ENCODE results near the gene SGMS1. TPM values are rescaled to one million over a fixed set of nuclear protein-coding genes. Genes with fewer than 3 reads are reported as not detected.

The SGMS1 gene
- total and polyA plus RNA-seq, 2 experiments from 2014 or later = 15.0 to 34.7 TPM

- Mint-ChIP-seq H3K9me3 (no peaks in the 10 kb centered on the region), H3K4me3 (no peak overlapping the region), H3K4me1 (peaks cover 9% of the 10 kb centered on the region; the same call in 2 of the 3 replicates), H3K27me3 (ENCODE audit: insufficient read depth, low read depth, poor library complexity) (no peaks in the 10 kb centered on the region), H3K27ac (no peak overlapping the region), H3K36me3 (ENCODE audit: low read depth) (no peaks in the 10 kb centered on the region)
- Histone ChIP-seq H2AFZ (no peak overlapping the region), H3K4me1 (ENCODE audit: insufficient read depth) (no peaks in the 10 kb centered on the region), H3K36me3 (ENCODE audit: insufficient read depth) (no peaks in the 10 kb centered on the region), H3K9me2 (ENCODE audit: insufficient read depth) (no peaks in the 10 kb centered on the region), H3K27ac (ENCODE audit: low read depth) (no peak overlapping the region), H3K4me3 (no peak overlapping the region), H3K4me2 (no peak overlapping the region), H3K79me2 (replicated peaks; ENCODE audit: insufficient read depth) (peaks cover 14% of the 10 kb centered on the region), H4K20me1 (replicated peaks; ENCODE audit: insufficient read depth) (peaks cover 5% of the 10 kb centered on the region; the same call in 1 of the 2 replicates), H3K27me3 (ENCODE audit: insufficient read depth) (no peaks in the 10 kb centered on the region), H3F3A (replicated peaks; ENCODE audit: low read depth) (no peaks in the 10 kb centered on the region)
- TF ChIP-seq EZH2 (IDR thresholded peaks at IDR 0.05; ENCODE audit: low read depth, unreplicated experiment) = no peak
- no peak for TF ChIP-seq ZNF114 (CRISPR knock-in tag; IDR thresholded peaks at IDR 0.05)
- TF ChIP-seq, protein P1, sequence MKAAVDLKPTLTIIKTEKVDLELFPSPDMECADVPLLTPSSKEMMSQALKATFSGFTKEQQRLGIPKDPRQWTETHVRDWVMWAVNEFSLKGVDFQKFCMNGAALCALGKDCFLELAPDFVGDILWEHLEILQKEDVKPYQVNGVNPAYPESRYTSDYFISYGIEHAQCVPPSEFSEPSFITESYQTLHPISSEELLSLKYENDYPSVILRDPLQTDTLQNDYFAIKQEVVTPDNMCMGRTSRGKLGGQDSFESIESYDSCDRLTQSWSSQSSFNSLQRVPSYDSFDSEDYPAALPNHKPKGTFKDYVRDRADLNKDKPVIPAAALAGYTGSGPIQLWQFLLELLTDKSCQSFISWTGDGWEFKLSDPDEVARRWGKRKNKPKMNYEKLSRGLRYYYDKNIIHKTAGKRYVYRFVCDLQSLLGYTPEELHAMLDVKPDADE (IDR thresholded peaks at IDR 0.05) = no peak
- TF ChIP-seq NANOG (IDR thresholded peaks at IDR 0.05; ENCODE audit: borderline replicate concordance) = no peak
- TF ChIP-seq CREB1 (CRISPR knock-in tag; IDR thresholded peaks at IDR 0.05; ENCODE audit: low read depth) = no peak
- TF ChIP-seq POLR2AphosphoS5 (IDR thresholded peaks at IDR 0.05; ENCODE audit: low read depth) = no peak
- TF ChIP-seq ZNF331 (CRISPR knock-in tag; IDR thresholded peaks at IDR 0.05; ENCODE audit: low read depth) = no peak
- no peak for TF ChIP-seq REST (IDR thresholded peaks at IDR 0.05; ENCODE audit: unreplicated experiment)
- TF ChIP-seq, protein P2, sequence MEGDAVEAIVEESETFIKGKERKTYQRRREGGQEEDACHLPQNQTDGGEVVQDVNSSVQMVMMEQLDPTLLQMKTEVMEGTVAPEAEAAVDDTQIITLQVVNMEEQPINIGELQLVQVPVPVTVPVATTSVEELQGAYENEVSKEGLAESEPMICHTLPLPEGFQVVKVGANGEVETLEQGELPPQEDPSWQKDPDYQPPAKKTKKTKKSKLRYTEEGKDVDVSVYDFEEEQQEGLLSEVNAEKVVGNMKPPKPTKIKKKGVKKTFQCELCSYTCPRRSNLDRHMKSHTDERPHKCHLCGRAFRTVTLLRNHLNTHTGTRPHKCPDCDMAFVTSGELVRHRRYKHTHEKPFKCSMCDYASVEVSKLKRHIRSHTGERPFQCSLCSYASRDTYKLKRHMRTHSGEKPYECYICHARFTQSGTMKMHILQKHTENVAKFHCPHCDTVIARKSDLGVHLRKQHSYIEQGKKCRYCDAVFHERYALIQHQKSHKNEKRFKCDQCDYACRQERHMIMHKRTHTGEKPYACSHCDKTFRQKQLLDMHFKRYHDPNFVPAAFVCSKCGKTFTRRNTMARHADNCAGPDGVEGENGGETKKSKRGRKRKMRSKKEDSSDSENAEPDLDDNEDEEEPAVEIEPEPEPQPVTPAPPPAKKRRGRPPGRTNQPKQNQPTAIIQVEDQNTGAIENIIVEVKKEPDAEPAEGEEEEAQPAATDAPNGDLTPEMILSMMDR (conservative IDR thresholded peaks at IDR 0.05; ENCODE audit: low read depth in 2 of 2) = no peak
- TF ChIP-seq STAT1 (IDR thresholded peaks at IDR 0.05; ENCODE audit: unreplicated experiment) = no peak
- no peak for TF ChIP-seq EZH2phosphoT487 (IDR thresholded peaks at IDR 0.05; ENCODE audit: unreplicated experiment)
- ATAC-seq (no peak), DNase-seq (ENCODE audit: low spot score) (no peak)
Measured at GRCh38 chr10:50516171-50516570, 107.6 kb downstream of the SGMS1 start.
